Spleen (tissue), 11 donors: ENCODE measurements around the gene STUM. TPM values are rescaled to one million over a fixed set of nuclear protein-coding genes. Genes with fewer than 3 reads are reported as not detected.

ENCODE experiments used
- DNase-seq: peaks from one replicate; pipeline ENCODE4 v3.0.0-alpha.2; 2020
- H3K27ac ChIP-seq, 8 donors: fragments of 200-600 bp; sonication (generic) in 7 of 8; 1 replicate in 4 of 8; 2 replicates in 4 of 8; pipeline versions ENCODE4 v1.5.0 to v1.8.0; 2016 to 2021; ENCODE audit warnings: inconsistent platforms in 4 of 8, mild to moderate bottlenecking in 4 of 8, moderate library complexity in 1 of 8
- H3K27me3 ChIP-seq, 7 donors: fragments of 200-600 bp; sonication (generic) in 6 of 7; replicated peaks in 1 of 7; 1 replicate in 4 of 7; 2 replicates in 3 of 7; pipeline versions ENCODE4 v1.5.0 to v1.8.0; 2016 to 2021; ENCODE audit warnings: inconsistent platforms in 3 of 7, mild to moderate bottlenecking in 1 of 7
- H3K36me3 ChIP-seq, 6 donors: fragments of 200-600 bp; sonication (generic) in 5 of 6; 1 replicate in 4 of 6; 2 replicates in 2 of 6; pipeline versions ENCODE4 v1.5.0 to v1.8.0; 2016 to 2021; ENCODE audit warnings: inconsistent platforms in 2 of 6
- H3K4me1 ChIP-seq, 6 donors: fragments of 200-600 bp; sonication (generic) in 5 of 6; 1 replicate in 3 of 6; 2 replicates in 3 of 6; pipeline versions ENCODE4 v1.5.0 to v1.8.0; 2016 to 2021; ENCODE audit warnings: inconsistent platforms in 3 of 6
- H3K4me3 ChIP-seq, 8 donors: fragments of 200-600 bp; sonication (generic) in 7 of 8; 1 replicate in 4 of 8; 2 replicates in 4 of 8; pipeline versions ENCODE4 v1.5.0 to v1.8.0; 2016 to 2021; ENCODE audit warnings: inconsistent platforms in 4 of 8, mild to moderate bottlenecking in 4 of 8, moderate library complexity in 2 of 8
- H3K9me3 ChIP-seq, 8 donors: fragments of 200-600 bp; sonication (generic) in 7 of 8; 1 replicate in 4 of 8; 2 replicates in 4 of 8; pipeline versions ENCODE4 v1.5.0 to v1.8.0; 2016 to 2021; ENCODE audit warnings: inconsistent platforms in 4 of 8
- POLR2A ChIP-seq, 3 donors: fragments of 450-650 bp; IDR thresholded peaks; one replicate each; pipeline ENCODE4 v1.5.1; 2017; ENCODE audit warnings: antibody characterized with exemption in 3 of 3, mild to moderate bottlenecking in 1 of 3
- POLR2AphosphoS5 ChIP-seq, 3 donors: sonication (generic); formaldehyde crosslinking; IDR thresholded peaks; one replicate each; pipeline ENCODE4 v1.5.1; 2017; ENCODE audit warnings: antibody characterized with exemption in 3 of 3
- WGBS, 5 donors: extraction: QIAGEN DNeasy Blood & Tissue Kit in 3 of 5; methylation state at CpG; one replicate each; pipeline versions ENCODE4 v1.1.5 to v1.1.7; 2013 to 2018; 5-methylcytosine and 5-hydroxymethylcytosine counted together
- intact Hi-C: fragments of 100-400 bp; cut with DNase I; formaldehyde crosslinking; loops from one replicate; pipeline ENCODE4 v1.15.0; 2023; ENCODE audit warnings: low total_unique reads
- polyA plus RNA-seq, 3 donors: library from polyadenylated mRNA; stranded (reverse); fragments of 200-250 nt; gene quantifications; one replicate each; pipeline ENCODE4 v1.2.1, GENCODE V29; 2013
- total RNA-seq, 7 donors: library from RNA; depleted of rRNA in 3 of 7; stranded (reverse); fragments of >200 nt in 3 of 7; fragmentation: NEBNext Ultra II Directional in 4 of 7; extraction: Animal tissue kit (Norgen Biotek cat#: 25700) in 4 of 7; gene quantifications; one replicate each; pipeline versions ENCODE4 v1.1.0 to v1.2.1, GENCODE V29; 2016 to 2021
- TF ChIP-seq, protein P1 (sequence below), 11 experiments: fragments of 200-600 bp in 7 of 11; fragments of 450-650 bp in 4 of 11; sonication (generic) in 4 of 11; IDR thresholded peaks in 8 of 11; conservative IDR thresholded peaks in 3 of 11; 1 replicate in 7 of 11; 2 replicates in 4 of 11; pipeline versions ENCODE4 v1.4.0 to v1.8.0; 2016 to 2021; ENCODE audit warnings: antibody characterized with exemption in 11 of 11, inconsistent platforms in 4 of 11, mild to moderate bottlenecking in 1 of 11
- donor health status: healthy with polysubstance abuse.
- donor health status: DM: no; HTN: no; CAD: no; lungs with moderate emphysema.
- donor health status: DM: no; HTN: no; CAD: no.
- donor health status: Bipolar disorder and iron deficiency.
- donor health status: healthy.
- donor health status: DM: no; HTN: no; CAD: no.
- donor health status: DM: yes; HTN: yes; CAD: no.

Gene STUM
- total and polyA plus RNA-seq, 10 donors: 0.11 to 2.8 (median 0.49) TPM

DNA sequence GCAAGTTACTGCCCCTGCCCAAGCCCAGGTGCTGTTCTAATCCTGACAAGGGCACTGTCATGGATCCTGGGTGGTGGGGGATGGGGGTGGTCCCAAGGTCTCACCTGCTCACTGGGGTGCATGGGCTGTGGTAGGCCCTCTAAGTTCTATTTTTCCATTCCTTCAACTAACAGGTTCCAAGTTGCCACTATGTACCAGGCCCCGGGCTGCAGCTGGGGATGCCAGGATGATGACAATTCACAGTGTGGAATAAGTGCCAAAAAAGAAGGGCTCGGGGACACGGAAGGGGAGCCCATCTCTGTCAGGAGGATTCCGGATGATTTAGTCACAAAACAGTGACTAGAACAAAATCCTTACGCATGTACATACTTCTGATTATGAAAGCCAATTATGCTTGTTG lies 76.0 kb downstream of the STUM start:
- H3K4me3 ChIP-seq: no peak overlapping the region
- DNase-seq: peak; percentile 34
- 89 to 94% (median 92%) methylated on average over 5 of the region's 5 CpGs for WGBS, 5 donors
- no peak overlapping the region for H3K27ac ChIP-seq
- intact Hi-C loops: no loop called here
- H3K4me1 ChIP-seq: peaks cover 6 to 20% (median 13%) of the 10 kb centered on the region in 6 donors
- TF ChIP-seq POLR2A (IDR thresholded peaks at IDR 0.05) (no peak), POLR2AphosphoS5 (IDR thresholded peaks at IDR 0.05) (no peak)
- H3K9me3 ChIP-seq: peaks cover 0 to 17% (median 1%) of the 10 kb centered on the region in 8 donors
- H3K36me3 ChIP-seq: no peaks in the 10 kb centered on the region
- H3K27me3 ChIP-seq: no peaks in the 10 kb centered on the region

DNA sequence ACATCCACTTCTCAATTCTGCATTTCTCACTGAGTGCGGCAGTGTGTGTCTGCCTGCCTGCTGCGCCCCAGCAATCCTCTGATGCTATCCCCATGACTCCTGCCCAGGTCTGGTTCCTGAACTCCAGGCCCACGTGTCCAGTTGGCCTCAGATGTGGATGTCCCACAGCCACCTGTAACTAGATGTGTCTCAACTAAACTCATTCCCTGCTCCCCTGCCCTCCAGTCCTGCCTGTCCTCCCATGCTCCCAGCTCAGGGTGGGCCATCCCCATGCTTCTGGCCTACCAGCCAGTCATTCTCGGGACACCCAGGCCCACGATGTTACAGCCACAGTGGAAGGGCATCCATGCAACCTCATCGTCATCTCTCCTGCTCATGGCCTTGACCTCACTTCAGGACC lies 76.8 kb downstream of the STUM start:
- DNase-seq: peak; percentile 61
- no peaks in the 10 kb centered on the region for H3K27me3 ChIP-seq
- H3K27ac ChIP-seq: no peak overlapping the region
- H3K9me3 ChIP-seq: peaks cover 0 to 10% (median 1%) of the 10 kb centered on the region in 8 donors
- H3K36me3 ChIP-seq: peaks cover 0 to 8% (median 0%) of the 10 kb centered on the region in 6 donors
- H3K4me3 ChIP-seq: no peak overlapping the region
- TF ChIP-seq POLR2AphosphoS5 (IDR thresholded peaks at IDR 0.05): no peak
- TF ChIP-seq, protein P1, sequence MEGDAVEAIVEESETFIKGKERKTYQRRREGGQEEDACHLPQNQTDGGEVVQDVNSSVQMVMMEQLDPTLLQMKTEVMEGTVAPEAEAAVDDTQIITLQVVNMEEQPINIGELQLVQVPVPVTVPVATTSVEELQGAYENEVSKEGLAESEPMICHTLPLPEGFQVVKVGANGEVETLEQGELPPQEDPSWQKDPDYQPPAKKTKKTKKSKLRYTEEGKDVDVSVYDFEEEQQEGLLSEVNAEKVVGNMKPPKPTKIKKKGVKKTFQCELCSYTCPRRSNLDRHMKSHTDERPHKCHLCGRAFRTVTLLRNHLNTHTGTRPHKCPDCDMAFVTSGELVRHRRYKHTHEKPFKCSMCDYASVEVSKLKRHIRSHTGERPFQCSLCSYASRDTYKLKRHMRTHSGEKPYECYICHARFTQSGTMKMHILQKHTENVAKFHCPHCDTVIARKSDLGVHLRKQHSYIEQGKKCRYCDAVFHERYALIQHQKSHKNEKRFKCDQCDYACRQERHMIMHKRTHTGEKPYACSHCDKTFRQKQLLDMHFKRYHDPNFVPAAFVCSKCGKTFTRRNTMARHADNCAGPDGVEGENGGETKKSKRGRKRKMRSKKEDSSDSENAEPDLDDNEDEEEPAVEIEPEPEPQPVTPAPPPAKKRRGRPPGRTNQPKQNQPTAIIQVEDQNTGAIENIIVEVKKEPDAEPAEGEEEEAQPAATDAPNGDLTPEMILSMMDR (IDR thresholded peaks at IDR 0.05 in 8 of 11, conservative IDR thresholded peaks at IDR 0.05 in 3 of 11): no peak
- TF ChIP-seq POLR2A (IDR thresholded peaks at IDR 0.05): no peak
- WGBS, 5 donors: 83 to 89% (median 88%) methylated on average over 6 of the region's 6 CpGs
- intact Hi-C loops: no loop called here
- peaks cover 6 to 20% (median 13%) of the 10 kb centered on the region in 6 donors for H3K4me1 ChIP-seq

DNA sequence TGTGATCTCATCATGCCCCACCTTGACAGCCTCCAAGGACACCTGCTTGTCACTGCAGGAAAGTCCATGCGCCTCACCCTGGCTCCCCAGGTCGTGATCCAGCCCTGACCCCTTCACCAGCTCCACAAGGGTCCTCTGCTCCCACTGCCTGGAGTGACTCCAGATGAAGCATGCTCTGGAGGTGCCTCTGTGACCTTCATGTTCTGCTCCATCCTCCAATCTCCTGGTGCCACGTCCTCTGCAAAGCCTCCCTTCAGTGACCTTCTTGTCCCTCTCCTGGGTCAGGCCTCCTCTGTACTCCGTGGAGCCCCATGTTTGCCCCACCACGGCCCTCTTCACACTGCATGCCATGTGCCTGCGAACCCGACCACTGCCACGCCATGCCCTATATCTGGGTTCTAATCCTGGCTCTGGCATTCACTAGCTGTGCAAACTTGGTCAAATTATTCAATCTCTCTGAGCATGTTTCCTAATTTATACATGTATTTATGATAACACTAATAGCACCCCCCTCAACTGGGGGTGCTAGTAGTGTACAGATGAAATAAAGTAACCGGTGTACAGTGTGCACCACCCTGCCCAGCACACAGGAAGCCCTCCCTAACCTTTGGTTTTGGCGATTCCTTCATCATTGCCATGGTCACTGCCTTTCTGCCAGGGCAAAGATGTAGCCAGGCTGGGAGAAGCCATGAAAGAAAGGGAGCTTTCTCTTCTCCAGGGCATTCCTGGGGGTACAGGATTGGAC lies 77.4 kb downstream of the STUM start:
- H3K9me3 ChIP-seq: peaks cover 0 to 9% (median 1%) of the 10 kb centered on the region in 8 donors
- WGBS, 5 donors: 68 to 75% (median 70%) methylated on average over 10 of the region's 10 CpGs
- H3K36me3 ChIP-seq: peaks cover 0 to 13% (median 0%) of the 10 kb centered on the region in 6 donors
- peak; percentile 73 for DNase-seq
- H3K27ac ChIP-seq: no peak overlapping the region
- H3K4me1 ChIP-seq: peaks cover 6 to 23% (median 13%) of the 10 kb centered on the region in 6 donors
- peak in 1 of 3 donors; percentile 7 for TF ChIP-seq POLR2AphosphoS5 (IDR thresholded peaks at IDR 0.05)
- TF ChIP-seq POLR2A (IDR thresholded peaks at IDR 0.05): no peak
- TF ChIP-seq, protein P1 (IDR thresholded peaks at IDR 0.05 in 8 of 11, conservative IDR thresholded peaks at IDR 0.05 in 3 of 11): no peak
- intact Hi-C loops: no loop called here
- peak overlapping the region in 1 of 8 donors; percentile 46 for H3K4me3 ChIP-seq
- no peaks in the 10 kb centered on the region for H3K27me3 ChIP-seq

- Histone ChIP-seq H3K4me3 (peak overlapping the region in 1 of 8 donors; percentile 46), H3K4me1 (peaks cover 6 to 28% (median 16%) of the 10 kb centered on the region in 6 donors), H3K27ac (no peak overlapping the region), H3K27me3 (no peaks in the 10 kb centered on the region), H3K9me3 (peaks cover 0 to 9% (median 1%) of the 10 kb centered on the region in 8 donors), H3K36me3 (peaks cover 0 to 19% (median 0%) of the 10 kb centered on the region in 6 donors)
- peak; percentile 94 for DNase-seq
- intact Hi-C loops: no loop called here
- TF ChIP-seq, protein P1 (IDR thresholded peaks at IDR 0.05 in 8 of 11, conservative IDR thresholded peaks at IDR 0.05 in 3 of 11): peak; percentile 91 to 98 (median 96)
- TF ChIP-seq POLR2AphosphoS5 (IDR thresholded peaks at IDR 0.05) (peak; percentile 3 to 53 (median 48)), POLR2A (IDR thresholded peaks at IDR 0.05) (no peak)
- WGBS, 5 donors: 0 to 2% (median 2%) methylated on average over 11 of the region's 11 CpGs
Measured at GRCh38 chr1:226626577-226626956, 78.0 kb downstream of the STUM start.
